GM15510 (cell line): ENCODE data around the gene CFAP77.

Experiments used
- POLR2A ChIP-seq: IDR thresholded peaks from 3 replicates; pipeline ENCODE4 v1.6.1; 2011; ENCODE audit warnings: borderline replicate concordance; ENCODE audit not compliant: insufficient read length; ENCODE audit errors: extremely low read depth

CFAP77 gene

GRCh38 chr9:132498531-132499210 lies 88.7 kb downstream of the CFAP77 start:
- no peak for TF ChIP-seq POLR2A

GRCh38 chr9:132499251-132499650 lies 89.2 kb downstream of the CFAP77 start:
- TF ChIP-seq POLR2A: no peak

- TF ChIP-seq POLR2A: no peak
Observed at GRCh38 chr9:132500193-132500592, 90.2 kb downstream of the CFAP77 start.

- TF ChIP-seq POLR2A: no peak
Observed at GRCh38 chr9:132502480-132502879, 92.5 kb downstream of the CFAP77 start.

- no peak for TF ChIP-seq POLR2A
Observed at GRCh38 chr9:132503116-132503515, 93.1 kb downstream of the CFAP77 start.

- no peak for TF ChIP-seq POLR2A
Observed at GRCh38 chr9:132504488-132504887, 94.5 kb downstream of the CFAP77 start.

GRCh38 chr9:132505991-132506655 lies 96.1 kb downstream of the CFAP77 start:
- TF ChIP-seq POLR2A: no peak

- TF ChIP-seq POLR2A: no peak
Observed at GRCh38 chr9:132506977-132507669, 97.1 kb downstream of the CFAP77 start.

GRCh38 chr9:132507670-132508469 lies 97.9 kb downstream of the CFAP77 start:
- TF ChIP-seq POLR2A: no peak

- no peak for TF ChIP-seq POLR2A
Observed at GRCh38 chr9:132509928-132510874, 100.2 kb downstream of the CFAP77 start.

- TF ChIP-seq POLR2A: no peak
Observed at GRCh38 chr9:132511191-132511999, 101.4 kb downstream of the CFAP77 start.

- no peak for TF ChIP-seq POLR2A
Observed at GRCh38 chr9:132513416-132513815, 103.4 kb downstream of the CFAP77 start.
